Mesodermal cell (in vitro differentiated cells): ENCODE data around the gene RBM22.

Source experiments
- H3K27ac ChIP-seq: 2 replicates; pipeline ENCODE4 v1.7.0; 2013; ENCODE audit warnings: mild to moderate bottlenecking, low read depth, low read length, moderate library complexity; ENCODE audit not compliant: severe bottlenecking
- H3K36me3 ChIP-seq: 2 replicates; pipeline ENCODE4 v1.7.1; 2013; ENCODE audit warnings: mild to moderate bottlenecking, low read length, moderate library complexity; ENCODE audit not compliant: control insufficient read depth, insufficient read depth
- H3K4me1 ChIP-seq: one replicate; pipeline ENCODE4 v1.7.1; 2013; ENCODE audit warnings: mild to moderate bottlenecking, low read length; ENCODE audit not compliant: insufficient read depth, control insufficient read depth, poor library complexity, severe bottlenecking
- H3K4me3 ChIP-seq: 2 replicates; pipeline ENCODE4 v1.7.0; 2013; ENCODE audit warnings: low read length, control low read depth, mild to moderate bottlenecking; ENCODE audit not compliant: insufficient read depth, poor library complexity, severe bottlenecking; ENCODE audit errors: extremely low read depth
- H3K9me3 ChIP-seq: 2 replicates; pipeline ENCODE4 v1.7.1; 2013; ENCODE audit warnings: mild to moderate bottlenecking, low read length, moderate library complexity; ENCODE audit not compliant: control insufficient read depth
- WGBS, 2 experiments: methylation state at CpG; one replicate each; pipeline ENCODE4 v1.1.5; 2013; ENCODE audit warnings: missing lambda C conversion rate in 2 of 2; ENCODE audit not compliant: insufficient coverage in 2 of 2; 5-methylcytosine and 5-hydroxymethylcytosine counted together

RBM22 gene

DNA sequence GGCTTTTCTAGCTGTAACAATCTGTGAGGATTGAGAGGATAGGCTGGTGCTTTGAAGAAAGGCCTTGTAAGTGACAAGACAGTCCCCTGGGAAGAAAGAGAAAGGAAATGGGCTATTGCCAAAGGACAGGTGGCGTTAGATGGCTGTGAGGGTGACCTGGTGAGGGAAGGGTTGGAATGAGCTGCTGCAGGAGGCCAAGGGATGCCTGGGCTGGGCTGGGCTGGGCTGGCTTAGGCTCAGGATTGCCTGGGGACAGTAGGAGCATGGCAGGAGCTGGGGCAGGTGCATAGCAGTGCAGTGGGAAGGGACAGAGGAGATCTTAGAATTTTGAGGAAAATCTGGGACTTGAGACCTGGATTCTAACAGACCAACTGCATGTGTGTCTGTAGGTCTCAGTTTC lies 49.5 kb downstream of the RBM22 start:
- 100% methylated on average over 1 of the region's 1 CpG for WGBS, 2 experiments
- Histone ChIP-seq H3K36me3 (peaks cover 62% of the 10 kb centered on the region), H3K9me3 (no peaks in the 10 kb centered on the region), H3K4me1 (peaks cover 16% of the 10 kb centered on the region), H3K27ac (no peak overlapping the region), H3K4me3 (no peak overlapping the region)

GRCh38 chr5:150650021-150651006 lies 50.5 kb downstream of the RBM22 start:
- Histone ChIP-seq H3K36me3 (peaks cover 62% of the 10 kb centered on the region), H3K9me3 (no peaks in the 10 kb centered on the region), H3K4me1 (peaks cover 14% of the 10 kb centered on the region), H3K27ac (peak overlapping the region; percentile 23), H3K4me3 (no peak overlapping the region)
- WGBS, 2 experiments = 85% methylated on average over 18 to 30 of the region's 38 CpGs

DNA sequence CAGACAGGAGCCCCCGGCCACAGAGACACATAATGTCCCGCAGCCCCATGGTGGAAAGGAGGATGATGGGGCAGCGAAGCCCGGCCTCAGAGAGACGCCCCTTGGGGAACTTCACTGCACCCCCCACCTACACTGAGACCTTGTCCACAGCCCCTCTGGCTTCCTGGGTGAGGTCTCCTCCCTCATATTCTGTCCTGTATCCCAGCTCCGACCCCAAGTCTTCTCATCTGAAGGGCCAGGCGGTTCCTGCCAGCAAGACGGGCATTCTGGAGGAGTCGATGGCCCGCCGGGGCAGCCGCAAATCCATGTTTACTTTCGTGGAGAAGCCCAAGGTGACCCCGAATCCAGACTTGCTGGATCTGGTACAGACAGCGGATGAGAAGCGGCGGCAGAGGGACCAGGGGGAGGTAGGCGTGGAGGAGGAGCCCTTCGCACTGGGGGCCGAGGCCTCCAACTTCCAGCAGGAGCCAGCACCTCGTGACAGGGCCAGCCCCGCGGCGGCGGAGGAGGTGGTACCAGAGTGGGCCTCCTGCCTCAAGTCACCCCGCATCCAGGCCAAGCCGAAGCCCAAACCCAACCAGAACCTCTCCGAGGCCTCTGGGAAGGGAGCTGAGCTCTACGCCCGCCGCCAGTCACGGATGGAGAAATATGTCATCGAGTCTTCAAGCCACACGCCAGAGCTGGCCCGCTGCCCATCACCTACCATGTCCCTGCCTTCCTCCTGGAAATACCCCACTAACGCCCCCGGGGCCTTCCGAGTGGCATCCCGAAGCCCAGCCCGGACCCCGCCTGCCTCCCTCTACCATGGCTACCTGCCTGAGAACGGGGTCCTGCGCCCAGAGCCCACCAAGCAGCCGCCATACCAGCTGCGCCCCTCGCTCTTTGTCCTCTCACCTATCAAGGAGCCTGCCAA lies 51.5 kb downstream of the RBM22 start:
- Histone ChIP-seq H3K4me1 (peaks cover 23% of the 10 kb centered on the region), H3K9me3 (no peaks in the 10 kb centered on the region), H3K27ac (no peak overlapping the region), H3K36me3 (peaks cover 60% of the 10 kb centered on the region), H3K4me3 (no peak overlapping the region)
- WGBS, 2 experiments = 97% methylated on average over 41 to 44 of the region's 46 CpGs

DNA sequence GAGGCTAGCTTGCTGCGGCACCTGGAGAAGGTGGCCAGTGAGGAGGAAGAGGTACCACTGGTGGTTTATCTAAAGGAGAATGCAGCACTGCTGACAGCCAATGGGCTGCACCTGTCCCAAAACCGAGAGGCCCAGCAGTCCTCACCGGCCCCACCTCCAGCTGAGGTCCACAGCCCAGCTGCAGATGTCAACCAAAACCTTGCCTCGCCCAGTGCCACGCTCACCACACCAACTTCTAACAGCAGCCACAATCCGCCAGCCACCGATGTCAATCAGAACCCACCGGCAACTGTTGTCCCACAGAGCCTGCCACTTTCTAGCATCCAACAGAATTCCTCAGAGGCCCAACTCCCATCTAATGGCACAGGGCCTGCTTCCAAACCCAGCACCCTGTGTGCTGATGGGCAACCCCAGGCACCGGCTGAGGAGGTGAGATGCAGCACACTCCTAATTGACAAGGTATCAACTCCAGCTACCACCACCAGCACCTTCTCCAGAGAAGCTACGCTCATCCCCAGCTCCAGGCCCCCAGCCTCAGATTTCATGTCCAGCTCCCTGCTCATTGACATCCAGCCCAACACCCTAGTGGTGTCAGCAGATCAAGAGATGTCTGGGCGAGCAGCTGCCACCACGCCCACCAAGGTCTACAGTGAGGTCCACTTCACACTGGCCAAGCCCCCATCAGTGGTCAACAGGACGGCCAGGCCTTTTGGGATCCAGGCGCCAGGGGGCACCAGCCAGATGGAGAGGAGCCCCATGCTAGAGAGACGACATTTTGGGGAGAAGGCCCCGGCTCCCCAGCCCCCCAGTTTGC lies 52.4 kb downstream of the RBM22 start:
- 91 to 98% methylated on average over 13 to 16 of the region's 16 CpGs for WGBS, 2 experiments
- Histone ChIP-seq H3K9me3 (no peaks in the 10 kb centered on the region), H3K27ac (no peak overlapping the region), H3K4me3 (no peak overlapping the region), H3K4me1 (peaks cover 30% of the 10 kb centered on the region), H3K36me3 (peaks cover 55% of the 10 kb centered on the region)

- peaks cover 49% of the 10 kb centered on the region for H3K36me3 ChIP-seq
- H3K4me1 ChIP-seq = peaks cover 36% of the 10 kb centered on the region
- 91 to 92% methylated on average over 22 to 25 of the region's 25 CpGs for WGBS, 2 experiments
- no peak overlapping the region for H3K27ac ChIP-seq
- no peaks in the 10 kb centered on the region for H3K9me3 ChIP-seq
- no peak overlapping the region for H3K4me3 ChIP-seq
These were observed 53.3 kb downstream of the RBM22 start for GRCh38 chr5:150647275-150648251.

GRCh38 chr5:150645070-150645700 lies 55.7 kb downstream of the RBM22 start:
- WGBS, 2 experiments = 59 to 90% methylated on average over 3 to 4 of the region's 4 CpGs
- no peaks in the 10 kb centered on the region for H3K9me3 ChIP-seq
- peaks cover 29% of the 10 kb centered on the region for H3K36me3 ChIP-seq
- H3K4me3 ChIP-seq = no peak overlapping the region
- peaks cover 49% of the 10 kb centered on the region for H3K4me1 ChIP-seq
- peak overlapping the region; percentile 69 for H3K27ac ChIP-seq

DNA sequence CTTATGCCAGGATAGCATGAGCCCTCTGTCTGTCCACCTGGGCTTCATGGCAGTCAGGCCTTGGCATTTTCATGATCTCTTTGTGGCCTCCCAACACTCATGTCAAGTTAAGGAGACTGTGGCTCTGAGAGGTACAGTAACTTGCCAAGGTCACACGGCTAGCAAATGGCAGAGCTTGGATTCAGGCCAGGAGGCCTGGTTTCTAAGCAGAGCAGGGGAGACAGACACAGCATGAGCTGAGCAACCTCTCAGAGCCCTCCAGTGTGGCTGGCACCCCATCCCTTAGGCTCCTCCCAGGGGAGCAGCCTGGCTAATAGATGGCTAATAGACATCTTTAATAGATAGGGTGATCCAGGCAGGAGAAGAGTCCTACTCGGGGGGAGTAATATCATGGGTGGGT lies 56.3 kb downstream of the RBM22 start:
- H3K4me1 ChIP-seq = peaks cover 56% of the 10 kb centered on the region
- H3K9me3 ChIP-seq = no peaks in the 10 kb centered on the region
- 83 to 87% methylated on average over 2 of the region's 2 CpGs for WGBS, 2 experiments
- peak overlapping the region; percentile 69 for H3K27ac ChIP-seq
- H3K36me3 ChIP-seq = peaks cover 22% of the 10 kb centered on the region
- no peak overlapping the region for H3K4me3 ChIP-seq

DNA sequence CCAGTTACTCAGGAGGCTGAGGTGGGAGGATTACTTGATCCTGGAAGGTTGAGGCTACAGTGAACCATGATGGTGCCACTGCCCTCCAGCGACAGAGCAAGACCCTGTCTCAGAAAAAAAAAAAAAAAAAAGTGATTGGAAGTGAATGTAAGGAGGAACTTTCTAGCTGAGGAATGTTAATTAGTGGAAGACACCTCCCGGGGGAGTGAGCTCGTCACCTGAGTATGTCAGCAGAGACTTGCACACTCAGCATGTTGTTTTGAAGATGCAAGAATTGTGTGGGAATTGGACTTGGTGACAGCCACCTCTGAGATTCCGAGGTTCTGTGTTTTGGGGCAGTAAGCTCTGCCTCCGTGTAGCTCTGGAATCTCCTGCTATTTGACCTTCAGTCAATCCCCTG lies 56.8 kb downstream of the RBM22 start:
- H3K4me3 ChIP-seq = no peak overlapping the region
- peaks cover 18% of the 10 kb centered on the region for H3K36me3 ChIP-seq
- 39 to 42% methylated on average over 3 of the region's 5 CpGs for WGBS, 2 experiments
- H3K4me1 ChIP-seq = peaks cover 61% of the 10 kb centered on the region
- no peaks in the 10 kb centered on the region for H3K9me3 ChIP-seq
- H3K27ac ChIP-seq = peak overlapping the region; percentile 69

DNA sequence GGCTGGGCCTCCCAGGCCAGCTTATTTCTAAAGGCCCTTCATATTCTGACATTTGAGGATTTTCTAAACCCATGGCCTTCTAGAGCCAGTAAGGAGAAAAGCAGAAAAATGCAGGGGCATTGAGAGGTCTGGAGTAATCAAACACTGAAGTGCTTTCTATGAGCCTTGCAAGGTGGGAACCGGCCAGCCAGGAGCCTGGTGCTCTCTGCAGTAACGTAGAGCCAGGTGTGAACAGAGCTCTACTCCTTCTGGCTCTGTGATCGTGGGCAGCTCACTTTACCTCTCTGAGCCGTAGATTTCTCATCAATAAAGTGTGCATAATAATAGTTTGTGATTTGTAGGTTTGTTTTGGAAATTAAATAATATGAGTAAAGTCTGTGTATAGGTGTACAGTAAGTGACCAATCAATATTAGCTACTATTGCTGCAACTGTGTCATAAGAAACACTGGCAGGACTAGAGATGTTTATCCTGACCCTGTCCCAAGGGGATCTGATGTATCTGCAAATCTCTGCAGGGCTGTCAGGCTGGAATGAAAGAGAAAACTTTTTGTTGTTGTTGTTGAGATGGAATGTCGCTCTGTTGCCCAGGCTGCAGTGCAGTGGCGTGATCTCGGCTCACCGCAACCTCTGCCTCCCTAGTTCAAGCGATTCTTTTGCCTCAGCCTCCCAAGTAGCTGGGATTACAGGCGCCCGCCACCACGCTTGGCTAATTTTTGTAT lies 57.7 kb downstream of the RBM22 start:
- 97 to 99% methylated on average over 4 to 9 of the region's 12 CpGs for WGBS, 2 experiments
- peak overlapping the region; percentile 2 for H3K4me3 ChIP-seq
- peaks cover 69% of the 10 kb centered on the region for H3K4me1 ChIP-seq
- H3K36me3 ChIP-seq = peaks cover 8% of the 10 kb centered on the region
- peak overlapping the region; percentile 88 for H3K27ac ChIP-seq
- H3K9me3 ChIP-seq = no peaks in the 10 kb centered on the region
